ENCODE results near the gene BCAS4. TPM values are rescaled to one million over a fixed set of nuclear protein-coding genes. Genes with fewer than 3 reads are reported as not detected.
A peak's percentile ranks its signal among the peaks of the same experiment; 100 is the strongest.

The BCAS4 gene
- total RNA-seq, 1 donor from 2014 or later = 46.7 TPM

- no peak for DNase-seq
- peaks cover 17% of the 10 kb centered on the region for H3K36me3 Mint-ChIP-seq (ENCODE audit: low read depth)
- TF ChIP-seq CTCF (IDR thresholded peaks at IDR 0.05) = no peak
- no peaks in the 10 kb centered on the region for H3K27me3 Mint-ChIP-seq
- no peaks in the 10 kb centered on the region for H3K9me3 Mint-ChIP-seq
- H3K4me1 Mint-ChIP-seq = peaks cover 99% of the 10 kb centered on the region
- ATAC-seq (ENCODE audit: low read depth) = no peak
- peak overlapping the region; percentile 98 for H3K27ac Mint-ChIP-seq
- ChIA-PET CTCF (interaction anchor here (1.3 to 10.9 kb wide), 7 partner anchors 12 to 115 kb away, joined by 3 to 145 read pairs (median 4); partner anchors contain the start of gene BCAS4), POLR2A (interaction anchor here (0.6 to 15.0 kb wide), 12 partner anchors 13 to 140 kb away, joined by 3 to 233 read pairs (median 8); partner anchors contain the start of genes ADNP, BCAS4, DPM1 and MOCS3)
- peak overlapping the region; percentile 52 for H3K4me3 Mint-ChIP-seq
- intact Hi-C loops (cut with micrococcal nuclease) = loop anchor here (1.0 to 10.0 kb wide), 7 partner anchors 23 to 727 kb away; partner anchors contain the start of genes DPM1, MOCS3, NFATC2 and PTPN1
Observed at GRCh38 chr20:50817776-50818172, 22.9 kb downstream of the BCAS4 start.

- intact Hi-C loops (cut with micrococcal nuclease) = loop anchor here (10.0 kb wide), 3 partner anchors 305 to 725 kb away; partner anchors contain the start of genes NFATC2 and PTPN1
- ATAC-seq (ENCODE audit: low read depth) = peak; percentile 52
- POLR2A ChIA-PET = interaction anchor here (0.7 to 15.0 kb wide), 15 partner anchors 9 to 138 kb away, joined by 3 to 233 read pairs (median 6); partner anchors contain the start of genes ADNP, BCAS4, DPM1 and MOCS3
- no peak for TF ChIP-seq CTCF (IDR thresholded peaks at IDR 0.05)
- CTCF ChIA-PET = interaction anchor here (0.6 to 10.9 kb wide), 11 partner anchors 13 to 114 kb away, joined by 3 to 145 read pairs (median 4); partner anchors contain the start of genes ADNP and BCAS4
- Mint-ChIP-seq H3K36me3 (ENCODE audit: low read depth) (peaks cover 21% of the 10 kb centered on the region), H3K27ac (peak overlapping the region; percentile 98), H3K9me3 (no peaks in the 10 kb centered on the region), H3K4me1 (peaks cover 93% of the 10 kb centered on the region), H3K4me3 (peak overlapping the region; percentile 60), H3K27me3 (no peaks in the 10 kb centered on the region)
- DNase-seq = peak; percentile 46
Observed at GRCh38 chr20:50819349-50819748, 24.5 kb downstream of the BCAS4 start.

DNA sequence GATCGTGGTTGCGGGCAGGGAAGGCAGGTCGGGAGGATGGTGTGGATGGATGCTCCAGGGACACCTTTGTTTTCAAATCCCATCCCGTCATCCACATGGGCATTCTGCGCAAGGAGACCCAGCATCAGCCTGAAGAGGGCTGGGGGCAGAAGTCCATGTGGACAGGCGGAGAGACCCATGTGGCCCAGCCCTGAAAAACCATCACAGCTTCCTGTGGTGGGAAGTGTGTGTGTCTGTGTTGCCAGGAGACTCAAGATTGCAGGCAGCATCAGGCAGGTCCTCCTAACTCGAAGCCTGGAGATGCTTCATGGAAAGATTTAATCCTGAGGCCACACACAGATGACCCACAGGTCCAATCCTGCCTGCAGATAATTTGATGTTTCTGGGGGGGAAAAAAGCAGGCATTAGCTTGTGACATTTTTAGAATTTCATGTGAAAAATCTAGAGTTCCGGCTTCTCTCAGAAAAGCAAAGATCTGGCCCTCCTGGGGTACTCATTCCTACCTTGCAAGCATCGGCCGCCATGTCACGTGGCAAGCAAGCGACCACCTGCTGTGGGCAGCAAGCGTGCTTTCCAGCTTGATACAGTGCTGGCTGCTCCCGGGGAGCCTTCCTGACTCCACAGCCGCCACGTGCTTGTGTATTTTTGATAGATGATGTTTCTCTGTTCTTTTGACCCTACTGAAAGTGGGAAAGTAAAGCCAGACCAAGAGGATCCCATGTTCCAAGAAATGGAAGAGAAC is 25.8 kb downstream of the BCAS4 start:
- no peak for TF ChIP-seq CTCF (IDR thresholded peaks at IDR 0.05)
- Mint-ChIP-seq H3K4me3 (peak overlapping the region; percentile 60), H3K4me1 (peaks cover 83% of the 10 kb centered on the region), H3K27me3 (no peaks in the 10 kb centered on the region), H3K36me3 (ENCODE audit: low read depth) (peaks cover 25% of the 10 kb centered on the region), H3K27ac (peak overlapping the region; percentile 98), H3K9me3 (no peaks in the 10 kb centered on the region)
- POLR2A ChIA-PET = interaction anchor here (0.8 to 15.0 kb wide), 8 partner anchors 10 to 110 kb away, joined by 3 to 233 read pairs (median 8); partner anchors contain the start of genes ADNP and BCAS4
- CTCF ChIA-PET = interaction anchor here (0.7 to 10.9 kb wide), 5 partner anchors 24 to 111 kb away, joined by 3 to 145 read pairs (median 8); partner anchors contain the start of genes ADNP and BCAS4
- intact Hi-C loops (cut with micrococcal nuclease) = loop anchor here (1.0 kb wide), 1 partner anchor 17 kb away; no protein-coding TSS in a partner anchor
- ATAC-seq (ENCODE audit: low read depth) (no peak), DNase-seq (no peak)

GRCh38 chr20:50821257-50821921 is 26.5 kb downstream of the BCAS4 start:
- no peaks in the 10 kb centered on the region for H3K9me3 Mint-ChIP-seq
- ChIA-PET CTCF (interaction anchor here (0.7 to 10.9 kb wide), 5 partner anchors 24 to 110 kb away, joined by 3 to 145 read pairs (median 8); partner anchors contain the start of genes ADNP and BCAS4), POLR2A (interaction anchor here (0.9 to 15.0 kb wide), 11 partner anchors 9 to 137 kb away, joined by 3 to 233 read pairs (median 5); partner anchors contain the start of genes ADNP, BCAS4, DPM1 and MOCS3)
- peaks cover 80% of the 10 kb centered on the region for H3K4me1 Mint-ChIP-seq
- ATAC-seq (ENCODE audit: low read depth) (peak; percentile 53), DNase-seq (no peak)
- no peaks in the 10 kb centered on the region for H3K27me3 Mint-ChIP-seq
- H3K36me3 Mint-ChIP-seq (ENCODE audit: low read depth) = peaks cover 30% of the 10 kb centered on the region
- H3K4me3 Mint-ChIP-seq = peak overlapping the region; percentile 56
- intact Hi-C loops (cut with micrococcal nuclease) = loop anchor here (1.0 kb wide), 1 partner anchor 16 kb away; no protein-coding TSS in a partner anchor
- TF ChIP-seq CTCF (IDR thresholded peaks at IDR 0.05) = no peak
- peak overlapping the region; percentile 98 for H3K27ac Mint-ChIP-seq
